ENCODE measurements around the gene EYA2. TPM values are rescaled to one million over a fixed set of nuclear protein-coding genes. Genes with fewer than 3 reads are reported as not detected.
A peak's percentile ranks its signal among the peaks of the same experiment; 100 is the strongest.

Gene EYA2
- total RNA-seq, 1 donor from 2014 or later: 8.1 TPM

DNA sequence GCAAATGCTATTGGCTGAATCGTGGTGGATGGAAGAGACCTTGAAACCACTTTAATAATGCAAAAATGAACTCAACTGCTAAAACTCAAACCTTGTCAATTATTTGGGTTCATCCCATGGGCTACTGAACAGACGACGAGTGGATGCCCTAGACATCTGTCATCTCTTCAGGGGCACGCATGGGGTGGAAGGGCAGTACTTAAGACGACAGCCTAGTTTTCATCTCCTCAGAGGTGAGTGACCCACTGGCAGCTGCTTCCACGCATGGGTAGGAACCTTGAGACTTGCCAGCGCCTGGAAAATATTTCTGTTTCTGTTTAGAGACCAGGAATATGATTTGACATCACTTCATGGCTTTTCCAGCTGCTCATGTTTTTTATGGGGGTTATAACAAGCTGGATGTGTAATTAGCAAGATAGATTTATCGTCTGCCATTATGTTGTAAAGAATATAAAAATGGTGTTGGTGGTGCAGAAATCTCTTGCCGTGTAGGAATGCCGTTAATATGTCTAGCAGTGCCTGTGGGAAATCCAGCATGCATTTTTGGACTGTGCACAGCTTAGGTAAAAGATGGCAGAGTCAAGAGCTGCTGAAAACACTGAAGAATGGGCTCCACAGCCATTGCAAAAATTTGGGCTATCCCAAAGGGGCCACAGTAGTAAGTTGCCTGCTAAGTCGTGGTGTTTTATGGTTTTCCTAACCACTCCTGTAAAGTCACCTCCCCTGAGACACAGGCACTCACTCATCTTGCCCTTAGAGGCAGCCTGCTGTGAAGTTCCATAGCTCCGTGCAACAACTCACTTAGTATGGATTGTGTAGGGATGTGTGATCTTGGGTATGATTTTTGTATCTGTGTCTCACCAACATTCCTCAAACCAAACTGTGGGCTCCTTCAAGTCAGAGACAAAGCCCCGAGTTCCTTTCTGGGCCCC lies 203.3 kb downstream of the EYA2 start:
- intact Hi-C loops (cut with DNase I): no loop called here
- Histone ChIP-seq H3K27ac (no peak overlapping the region), H3K4me3 (no peak overlapping the region), H3K9me3 (peaks cover 4% of the 10 kb centered on the region), H3K27me3 (no peaks in the 10 kb centered on the region), H3K36me3 (no peaks in the 10 kb centered on the region), H3K4me1 (no peaks in the 10 kb centered on the region)
- DNase-seq (ENCODE audit: extremely low spot score in 2 of 2): peak; percentile 61 to 62
- TF ChIP-seq POLR2A (IDR thresholded peaks at IDR 0.05) (no peak), POLR2AphosphoS5 (IDR thresholded peaks at IDR 0.05; ENCODE audit: insufficient read depth in 1 of 2, low read depth in 1 of 2) (no peak)
- TF ChIP-seq, protein P1, sequence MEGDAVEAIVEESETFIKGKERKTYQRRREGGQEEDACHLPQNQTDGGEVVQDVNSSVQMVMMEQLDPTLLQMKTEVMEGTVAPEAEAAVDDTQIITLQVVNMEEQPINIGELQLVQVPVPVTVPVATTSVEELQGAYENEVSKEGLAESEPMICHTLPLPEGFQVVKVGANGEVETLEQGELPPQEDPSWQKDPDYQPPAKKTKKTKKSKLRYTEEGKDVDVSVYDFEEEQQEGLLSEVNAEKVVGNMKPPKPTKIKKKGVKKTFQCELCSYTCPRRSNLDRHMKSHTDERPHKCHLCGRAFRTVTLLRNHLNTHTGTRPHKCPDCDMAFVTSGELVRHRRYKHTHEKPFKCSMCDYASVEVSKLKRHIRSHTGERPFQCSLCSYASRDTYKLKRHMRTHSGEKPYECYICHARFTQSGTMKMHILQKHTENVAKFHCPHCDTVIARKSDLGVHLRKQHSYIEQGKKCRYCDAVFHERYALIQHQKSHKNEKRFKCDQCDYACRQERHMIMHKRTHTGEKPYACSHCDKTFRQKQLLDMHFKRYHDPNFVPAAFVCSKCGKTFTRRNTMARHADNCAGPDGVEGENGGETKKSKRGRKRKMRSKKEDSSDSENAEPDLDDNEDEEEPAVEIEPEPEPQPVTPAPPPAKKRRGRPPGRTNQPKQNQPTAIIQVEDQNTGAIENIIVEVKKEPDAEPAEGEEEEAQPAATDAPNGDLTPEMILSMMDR (IDR thresholded peaks at IDR 0.05): no peak

DNA sequence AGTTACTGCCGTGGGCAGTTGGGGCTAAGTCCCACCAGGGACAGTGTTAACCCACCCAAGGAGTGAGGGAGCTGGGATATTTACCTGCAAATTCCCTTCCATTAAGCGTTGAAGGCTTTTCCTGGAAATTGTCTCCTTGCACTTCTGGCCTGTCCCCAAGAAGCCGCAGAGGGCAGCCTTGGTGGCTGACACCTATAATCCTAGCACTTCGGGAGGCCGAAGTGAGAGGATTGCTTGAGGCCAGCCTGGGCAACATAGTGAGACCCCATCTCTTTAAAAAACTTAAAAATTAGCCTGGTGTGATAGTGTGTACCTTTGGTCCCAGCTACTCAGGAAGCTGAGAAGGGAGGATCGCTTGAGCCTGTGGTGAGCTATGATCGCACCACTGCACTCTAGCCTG lies 204.4 kb downstream of the EYA2 start:
- Histone ChIP-seq H3K4me3 (no peak overlapping the region), H3K27me3 (no peaks in the 10 kb centered on the region), H3K9me3 (peaks cover 4% of the 10 kb centered on the region), H3K36me3 (no peaks in the 10 kb centered on the region), H3K27ac (no peak overlapping the region), H3K4me1 (no peaks in the 10 kb centered on the region)
- intact Hi-C loops (cut with DNase I): no loop called here
- peak; percentile 19 to 52 for DNase-seq (ENCODE audit: extremely low spot score in 2 of 2)
- TF ChIP-seq POLR2A (IDR thresholded peaks at IDR 0.05): no peak
- no peak for TF ChIP-seq POLR2AphosphoS5 (IDR thresholded peaks at IDR 0.05; ENCODE audit: insufficient read depth in 1 of 2, low read depth in 1 of 2)
- TF ChIP-seq, protein P1 (IDR thresholded peaks at IDR 0.05): no peak

DNA sequence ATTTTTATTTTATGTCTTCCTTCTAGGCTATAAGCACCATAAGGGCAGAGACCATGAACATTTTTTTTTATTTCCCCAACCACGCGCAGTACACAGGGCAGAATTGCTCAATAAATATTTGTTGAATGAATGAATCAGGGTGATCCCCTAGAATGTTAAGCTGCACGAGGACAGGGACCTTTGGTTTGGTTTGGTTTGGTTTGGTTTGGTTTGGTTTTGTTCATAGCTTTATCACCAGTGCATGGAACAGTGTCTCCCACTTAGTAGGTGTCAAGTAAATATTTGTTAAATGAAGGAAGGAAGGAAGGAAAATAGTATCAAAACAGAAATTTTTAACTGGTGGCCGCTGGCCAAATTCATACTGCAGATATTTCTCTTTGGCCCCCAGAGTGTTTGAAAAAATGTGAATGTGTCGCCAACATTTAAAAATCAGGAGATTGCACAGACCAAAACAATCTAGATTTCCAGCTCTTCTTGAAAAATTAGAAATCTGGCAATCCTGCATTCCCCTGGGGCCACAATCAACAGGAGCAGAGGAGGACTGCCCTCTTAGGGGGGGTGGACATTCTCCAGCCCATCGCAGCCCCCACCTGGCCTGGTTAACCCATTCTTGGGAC lies 205.3 kb downstream of the EYA2 start:
- intact Hi-C loops (cut with DNase I): no loop called here
- Histone ChIP-seq H3K36me3 (no peaks in the 10 kb centered on the region), H3K9me3 (peaks cover 4% of the 10 kb centered on the region), H3K27me3 (no peaks in the 10 kb centered on the region), H3K4me1 (no peaks in the 10 kb centered on the region), H3K4me3 (no peak overlapping the region), H3K27ac (no peak overlapping the region)
- peak; percentile 0 to 80 for DNase-seq (ENCODE audit: extremely low spot score in 2 of 2)
- TF ChIP-seq POLR2A (IDR thresholded peaks at IDR 0.05) (no peak), POLR2AphosphoS5 (IDR thresholded peaks at IDR 0.05; ENCODE audit: insufficient read depth in 1 of 2, low read depth in 1 of 2) (no peak)
- TF ChIP-seq, protein P1 (IDR thresholded peaks at IDR 0.05): no peak

DNA sequence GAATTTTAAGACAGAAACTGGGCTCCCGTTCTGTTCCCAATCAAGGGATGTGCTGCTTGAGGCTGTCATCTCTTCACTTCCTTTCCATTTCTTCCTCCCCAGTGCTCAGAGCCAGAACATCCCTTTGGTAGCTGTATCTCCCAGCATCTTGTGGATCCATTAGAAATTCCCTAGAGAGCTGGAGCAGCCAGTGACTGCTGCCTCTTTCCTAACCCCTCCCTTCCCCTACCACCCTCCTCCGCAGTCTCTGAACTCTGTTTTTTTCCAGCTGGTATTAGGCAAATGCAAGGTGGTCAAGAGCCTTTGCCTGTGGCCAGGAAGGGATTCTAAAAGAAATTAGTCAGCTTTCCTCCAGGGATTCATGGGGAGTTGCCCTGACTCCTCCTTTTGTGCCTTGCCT lies 208.0 kb downstream of the EYA2 start:
- DNase-seq (ENCODE audit: extremely low spot score in 2 of 2): peak in 1 of 2 donors; percentile 4
- Histone ChIP-seq H3K9me3 (no peaks in the 10 kb centered on the region), H3K36me3 (no peaks in the 10 kb centered on the region), H3K4me3 (no peak overlapping the region), H3K27ac (no peak overlapping the region), H3K27me3 (no peaks in the 10 kb centered on the region), H3K4me1 (no peaks in the 10 kb centered on the region)
- TF ChIP-seq POLR2A (IDR thresholded peaks at IDR 0.05): no peak
- TF ChIP-seq POLR2AphosphoS5 (IDR thresholded peaks at IDR 0.05; ENCODE audit: insufficient read depth in 1 of 2, low read depth in 1 of 2): no peak
- intact Hi-C loops (cut with DNase I): no loop called here

DNA sequence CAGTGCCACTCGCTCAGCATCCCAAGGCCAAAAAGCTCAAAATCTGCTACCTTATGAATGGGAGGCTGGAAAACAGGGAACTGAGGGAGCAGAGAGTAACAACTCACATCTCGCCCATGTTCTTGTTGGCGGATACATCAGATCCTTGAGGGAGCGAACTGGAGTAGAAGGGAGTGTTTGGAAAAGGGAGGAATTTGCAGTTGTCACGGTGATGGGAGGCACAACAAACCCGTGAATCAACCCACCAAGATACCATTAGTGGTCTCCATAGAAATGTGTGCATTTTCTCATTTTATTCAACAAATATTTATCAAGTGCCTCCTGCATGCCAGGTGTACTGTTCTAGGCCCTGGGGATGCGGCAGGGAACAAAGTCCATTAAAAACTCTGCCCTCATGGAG lies 212.1 kb downstream of the EYA2 start:
- intact Hi-C loops (cut with DNase I): no loop called here
- no peak for TF ChIP-seq POLR2AphosphoS5 (IDR thresholded peaks at IDR 0.05; ENCODE audit: insufficient read depth in 1 of 2, low read depth in 1 of 2)
- TF ChIP-seq, protein P1 (IDR thresholded peaks at IDR 0.05): no peak
- no peak for TF ChIP-seq POLR2A (IDR thresholded peaks at IDR 0.05)
- no peaks in the 10 kb centered on the region for H3K36me3 ChIP-seq
- no peaks in the 10 kb centered on the region for H3K27me3 ChIP-seq
- H3K4me3 ChIP-seq: no peak overlapping the region
- no peak overlapping the region for H3K27ac ChIP-seq
- no peaks in the 10 kb centered on the region for H3K4me1 ChIP-seq
- no peak for DNase-seq (ENCODE audit: extremely low spot score in 2 of 2)
- H3K9me3 ChIP-seq: no peaks in the 10 kb centered on the region
